Gastrocnemius medialis (tissue), 4 donors: ENCODE results near the gene ST6GALNAC3.

Experiments used
- CTCF ChIP-seq, 5 experiments: fragments of 450-650 bp in 3 of 5; fragments of 200-600 bp in 2 of 5; sonication (generic) in 2 of 5; IDR thresholded peaks in 4 of 5; conservative IDR thresholded peaks in 1 of 5; 1 replicate in 4 of 5; 2 replicates in 1 of 5; pipeline ENCODE4 v1.5.1; 2016 to 2019; ENCODE audit warnings: antibody characterized with exemption in 5 of 5, mild to moderate bottlenecking in 3 of 5, moderate library complexity in 3 of 5
- POLR2A ChIP-seq, 2 donors: fragments of 450-650 bp; IDR thresholded peaks; one replicate each; pipeline ENCODE4 v1.6.1; 2017; ENCODE audit warnings: antibody characterized with exemption in 2 of 2, mild to moderate bottlenecking in 2 of 2, moderate library complexity in 2 of 2

- TF ChIP-seq CTCF (IDR thresholded peaks at IDR 0.05 in 4 of 5, conservative IDR thresholded peaks at IDR 0.05 in 1 of 5), result no peak
- TF ChIP-seq POLR2A (IDR thresholded peaks at IDR 0.05), result no peak
Observed at GRCh38 chr1:76153841-76154205, 79.3 kb downstream of the ST6GALNAC3 start.
